Amniotic epithelial cell (primary cell): ENCODE measurements around the gene NARF.
"Not testable (repeated sequence)": the region's sequence is repeated elsewhere in the genome, so short reads cannot be mapped to it uniquely, and the experiment has no call there.

Experiments
- DNase-seq: peaks from one replicate; pipeline ENCODE4 v3.0.0-alpha.2; 2010; ENCODE audit warnings: low read depth

Gene NARF

DNA sequence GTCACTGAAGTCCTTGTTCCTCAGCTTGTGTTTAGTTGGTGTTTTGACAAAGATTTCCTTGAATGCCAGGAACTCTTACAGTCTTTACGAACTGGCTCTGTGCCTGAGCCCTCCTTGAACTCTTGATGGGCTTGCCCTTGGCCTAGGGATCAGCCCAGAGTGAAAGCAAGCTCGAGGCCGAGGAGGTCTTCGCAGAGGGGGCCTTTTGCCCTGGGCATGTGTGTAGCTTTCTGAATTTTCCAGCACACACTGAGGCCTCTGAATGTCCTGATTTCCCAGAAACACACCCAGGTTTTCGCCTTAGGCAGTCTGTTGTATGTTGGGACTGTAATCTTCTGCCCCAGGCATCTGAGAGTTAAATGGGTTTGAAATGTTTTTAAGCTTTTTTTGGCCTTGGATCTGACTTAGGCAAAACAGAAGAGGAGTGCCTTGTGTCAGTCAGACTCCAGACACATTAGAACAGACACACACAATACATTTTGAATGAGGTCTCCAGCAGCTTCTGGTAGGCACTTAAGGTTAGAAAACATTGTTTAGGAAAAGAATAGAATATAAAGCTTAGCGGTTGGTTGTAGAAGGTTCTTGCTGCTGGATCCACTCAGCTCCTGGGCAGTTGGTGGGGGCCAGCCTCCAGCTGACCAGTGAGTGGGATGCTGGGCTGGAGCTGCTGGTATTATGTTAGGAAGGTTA is 78.1 kb downstream of the NARF start:
- peak; percentile 37 for DNase-seq

DNA sequence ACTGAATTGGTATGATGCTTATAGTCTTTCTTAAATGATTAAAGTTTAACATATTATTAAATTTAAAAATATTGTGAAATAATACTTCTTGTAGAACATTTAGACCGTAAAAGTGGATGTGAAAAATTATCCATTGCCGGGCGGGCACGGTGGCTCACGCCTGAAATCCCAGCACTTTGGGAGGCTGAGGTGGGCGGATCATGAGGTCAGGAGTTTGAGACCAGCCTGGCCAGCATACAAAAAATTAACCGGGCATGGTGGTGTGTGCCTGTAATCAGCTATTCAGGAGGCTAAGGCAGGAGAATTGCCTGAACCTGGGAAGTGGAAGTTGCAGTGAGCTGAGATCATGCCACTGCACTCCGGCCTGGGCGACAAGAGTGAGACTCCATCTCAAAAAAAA is 78.7 kb downstream of the NARF start:
- not testable (repeated sequence) for DNase-seq

DNA sequence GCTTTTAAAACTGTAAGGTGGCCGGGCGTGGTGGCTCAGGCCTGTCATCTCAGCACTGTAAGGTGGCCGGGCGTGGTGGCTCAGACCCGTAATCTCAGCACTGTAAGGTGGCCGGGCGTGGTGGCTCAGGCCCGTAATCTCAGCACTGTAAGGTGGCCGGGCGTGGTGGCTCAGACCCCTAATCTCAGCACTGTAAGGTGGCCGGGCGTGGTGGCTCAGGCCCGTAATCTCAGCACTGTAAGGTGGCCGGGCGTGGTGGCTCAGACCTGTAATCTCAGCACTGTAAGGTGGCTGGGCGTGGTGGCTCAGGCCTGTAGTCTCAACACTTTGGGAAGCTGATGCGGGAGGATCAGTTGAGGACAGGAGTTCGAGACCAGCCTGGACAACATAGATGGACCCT is 80.5 kb downstream of the NARF start:
- not testable (repeated sequence) for DNase-seq
